ENCODE results near the gene CACUL1. TPM values are rescaled to one million over a fixed set of nuclear protein-coding genes. Genes with fewer than 3 reads are reported as not detected.
A peak's percentile ranks its signal among the peaks of the same experiment; 100 is the strongest.

The CACUL1 gene
- total RNA-seq, result 10 to 100 TPM; 23.7 to 38.1 TPM

GRCh38 chr10:118754556-118755423, at the start of gene CACUL1:
CACUL1 (minus strand) TSS chr10:118754970; CDS start chr10:118754762, 208 bp downstream.
- DNase-seq (ENCODE audit: low spot score), result peak; percentile 100
- H3K27ac ChIP-seq, result peak within 1 kb of the TSS; percentile 88 to 90
- peak within 1 kb of the TSS; percentile 76 to 98 for H3K4me3 ChIP-seq
- no peaks in the 10 kb centered on the region for H3K27me3 ChIP-seq (replicated peaks; ENCODE audit: insufficient read depth)
- peaks cover 4% of the 10 kb centered on the region for H3K4me1 ChIP-seq (replicated peaks)
- intact Hi-C loops (cut with DNase I), result loop anchor here (5.0 to 10.0 kb wide), 2 partner anchors 273 to 350 kb away; partner anchors contain the start of genes DENND10 and NANOS1
- no peaks in the 10 kb centered on the region for H3K9me3 ChIP-seq
- no peaks in the 10 kb centered on the region for H3K36me3 ChIP-seq
- TF ChIP-seq POLR2AphosphoS5 (IDR thresholded peaks at IDR 0.05) (peak; percentile 99), POLR2A (IDR thresholded peaks at IDR 0.05) (peak; percentile 89)
- TF ChIP-seq, protein P1, sequence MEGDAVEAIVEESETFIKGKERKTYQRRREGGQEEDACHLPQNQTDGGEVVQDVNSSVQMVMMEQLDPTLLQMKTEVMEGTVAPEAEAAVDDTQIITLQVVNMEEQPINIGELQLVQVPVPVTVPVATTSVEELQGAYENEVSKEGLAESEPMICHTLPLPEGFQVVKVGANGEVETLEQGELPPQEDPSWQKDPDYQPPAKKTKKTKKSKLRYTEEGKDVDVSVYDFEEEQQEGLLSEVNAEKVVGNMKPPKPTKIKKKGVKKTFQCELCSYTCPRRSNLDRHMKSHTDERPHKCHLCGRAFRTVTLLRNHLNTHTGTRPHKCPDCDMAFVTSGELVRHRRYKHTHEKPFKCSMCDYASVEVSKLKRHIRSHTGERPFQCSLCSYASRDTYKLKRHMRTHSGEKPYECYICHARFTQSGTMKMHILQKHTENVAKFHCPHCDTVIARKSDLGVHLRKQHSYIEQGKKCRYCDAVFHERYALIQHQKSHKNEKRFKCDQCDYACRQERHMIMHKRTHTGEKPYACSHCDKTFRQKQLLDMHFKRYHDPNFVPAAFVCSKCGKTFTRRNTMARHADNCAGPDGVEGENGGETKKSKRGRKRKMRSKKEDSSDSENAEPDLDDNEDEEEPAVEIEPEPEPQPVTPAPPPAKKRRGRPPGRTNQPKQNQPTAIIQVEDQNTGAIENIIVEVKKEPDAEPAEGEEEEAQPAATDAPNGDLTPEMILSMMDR (IDR thresholded peaks at IDR 0.05), result peak in 2 of 4 experiments; percentile 6 to 7
- under 1% methylated on average over 76 of the region's 87 CpGs for WGBS

GRCh38 chr10:118804262-118804773, 49.5 kb upstream of the CACUL1 start:
- Histone ChIP-seq H3K27ac (no peak overlapping the region), H3K27me3 (replicated peaks; ENCODE audit: insufficient read depth) (no peaks in the 10 kb centered on the region), H3K4me3 (no peak overlapping the region), H3K9me3 (no peaks in the 10 kb centered on the region), H3K36me3 (no peaks in the 10 kb centered on the region), H3K4me1 (replicated peaks) (no peaks in the 10 kb centered on the region)
- no peak for TF ChIP-seq POLR2AphosphoS5 (IDR thresholded peaks at IDR 0.05)
- no peak for TF ChIP-seq POLR2A (IDR thresholded peaks at IDR 0.05)
- TF ChIP-seq, protein P1 (IDR thresholded peaks at IDR 0.05), result no peak
- no peak for DNase-seq (ENCODE audit: low spot score)
- intact Hi-C loops (cut with DNase I), result loop anchor here (5.0 to 10.0 kb wide), 3 partner anchors 80 to 237 kb away; partner anchors contain the start of gene NANOS1
- 62% methylated on average over 3 of the region's 3 CpGs for WGBS

- no peak for DNase-seq (ENCODE audit: low spot score)
- Histone ChIP-seq H3K4me1 (replicated peaks) (no peaks in the 10 kb centered on the region), H3K27ac (no peak overlapping the region), H3K9me3 (no peaks in the 10 kb centered on the region), H3K36me3 (no peaks in the 10 kb centered on the region), H3K4me3 (no peak overlapping the region), H3K27me3 (replicated peaks; ENCODE audit: insufficient read depth) (no peaks in the 10 kb centered on the region)
- TF ChIP-seq, protein P1 (IDR thresholded peaks at IDR 0.05), result no peak
- TF ChIP-seq POLR2AphosphoS5 (IDR thresholded peaks at IDR 0.05) (no peak), POLR2A (IDR thresholded peaks at IDR 0.05) (no peak)
- 89% methylated on average over 14 of the region's 14 CpGs for WGBS
- intact Hi-C loops (cut with DNase I), result loop anchor here (5.0 to 10.0 kb wide), 3 partner anchors 77 to 235 kb away; partner anchors contain the start of gene NANOS1
These were observed 47.5 kb upstream of the CACUL1 start for GRCh38 chr10:118802126-118802793.

- Histone ChIP-seq H3K27me3 (replicated peaks; ENCODE audit: insufficient read depth) (no peaks in the 10 kb centered on the region), H3K4me3 (no peak overlapping the region), H3K9me3 (no peaks in the 10 kb centered on the region), H3K36me3 (no peaks in the 10 kb centered on the region), H3K27ac (no peak overlapping the region), H3K4me1 (replicated peaks) (no peaks in the 10 kb centered on the region)
- TF ChIP-seq POLR2AphosphoS5 (IDR thresholded peaks at IDR 0.05), result no peak
- TF ChIP-seq, protein P1 (IDR thresholded peaks at IDR 0.05), result peak in 3 of 4 experiments; percentile 38 to 60 (median 58)
- peak; percentile 24 for DNase-seq (ENCODE audit: low spot score)
- 72% methylated on average over 4 of the region's 4 CpGs for WGBS
- intact Hi-C loops (cut with DNase I), result loop anchor here (5.0 to 10.0 kb wide), 3 partner anchors 76 to 234 kb away; partner anchors contain the start of gene NANOS1
These were observed 46.1 kb upstream of the CACUL1 start for GRCh38 chr10:118800920-118801319.

All from prostate gland (tissue), 2 donors.